Mammary epithelial cell (primary cell): ENCODE data around the gene KASH5.

Experiments
- EZH2 ChIP-seq: IDR thresholded peaks from 2 replicates; pipeline ENCODE4 v1.6.1; 2012; ENCODE audit warnings: low read length, inconsistent platforms, borderline replicate concordance
- TF ChIP-seq, protein P1 (sequence below), 2 donors: IDR thresholded peaks in 1 of 2; conservative IDR thresholded peaks in 1 of 2; 2 replicates each; pipeline ENCODE4 v1.5.1; 2011 to 2012; ENCODE audit warnings: inconsistent platforms in 2 of 2, low read length in 2 of 2, mild to moderate bottlenecking in 2 of 2, control low read depth in 1 of 2, low read depth in 1 of 2; ENCODE audit not compliant: insufficient read depth in 1 of 2; ENCODE audit errors: extremely low read depth in 1 of 2

DNA sequence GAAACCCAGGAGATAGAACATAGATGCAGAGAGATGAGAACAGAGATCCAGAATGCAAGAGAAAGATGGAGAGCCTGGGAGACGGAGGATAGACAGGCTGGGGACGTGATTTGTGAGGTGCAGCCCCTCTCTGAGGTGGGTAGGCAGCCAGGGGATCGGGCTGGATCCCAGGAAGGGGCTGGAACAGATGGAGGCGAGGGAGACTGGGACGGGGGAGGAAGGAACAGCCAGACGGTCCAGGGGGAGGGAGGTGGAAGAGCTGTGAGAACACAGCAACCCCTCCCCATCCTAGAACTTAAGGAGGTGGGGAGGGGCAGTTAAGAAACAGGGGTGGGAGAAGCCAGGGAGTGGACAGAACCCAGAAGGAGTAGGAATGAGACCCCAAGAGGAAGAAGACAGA is 50.2 kb downstream of the KASH5 start:
- TF ChIP-seq, protein P1, sequence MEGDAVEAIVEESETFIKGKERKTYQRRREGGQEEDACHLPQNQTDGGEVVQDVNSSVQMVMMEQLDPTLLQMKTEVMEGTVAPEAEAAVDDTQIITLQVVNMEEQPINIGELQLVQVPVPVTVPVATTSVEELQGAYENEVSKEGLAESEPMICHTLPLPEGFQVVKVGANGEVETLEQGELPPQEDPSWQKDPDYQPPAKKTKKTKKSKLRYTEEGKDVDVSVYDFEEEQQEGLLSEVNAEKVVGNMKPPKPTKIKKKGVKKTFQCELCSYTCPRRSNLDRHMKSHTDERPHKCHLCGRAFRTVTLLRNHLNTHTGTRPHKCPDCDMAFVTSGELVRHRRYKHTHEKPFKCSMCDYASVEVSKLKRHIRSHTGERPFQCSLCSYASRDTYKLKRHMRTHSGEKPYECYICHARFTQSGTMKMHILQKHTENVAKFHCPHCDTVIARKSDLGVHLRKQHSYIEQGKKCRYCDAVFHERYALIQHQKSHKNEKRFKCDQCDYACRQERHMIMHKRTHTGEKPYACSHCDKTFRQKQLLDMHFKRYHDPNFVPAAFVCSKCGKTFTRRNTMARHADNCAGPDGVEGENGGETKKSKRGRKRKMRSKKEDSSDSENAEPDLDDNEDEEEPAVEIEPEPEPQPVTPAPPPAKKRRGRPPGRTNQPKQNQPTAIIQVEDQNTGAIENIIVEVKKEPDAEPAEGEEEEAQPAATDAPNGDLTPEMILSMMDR (conservative IDR thresholded peaks at IDR 0.05 in 1 of 2, IDR thresholded peaks at IDR 0.05 in 1 of 2; ENCODE audit: extremely low read depth in 1 of 2, insufficient read depth in 1 of 2, low read depth in 1 of 2, low read length in 2 of 2), result no peak
- no peak for TF ChIP-seq EZH2
